T47D (cell line): ENCODE measurements around the gene TGFBR3L.
A peak's percentile ranks its signal among the peaks of the same experiment; 100 is the strongest.

Source experiments
- DNase-seq, 2 experiments: peaks; one replicate each; pipeline versions ENCODE4 v3.0.0 to v3.0.0-alpha.2; 2011 to 2012; ENCODE audit warnings: low read depth in 1 of 2, low spot score in 1 of 2
- JUND ChIP-seq: IDR thresholded peaks from 2 replicates; pipeline ENCODE4 v1.6.1; 2012; ENCODE audit warnings: low read depth
- in situ Hi-C: cut with HindIII; loops from 2 replicates; pipeline ENCODE4 v1.10.0; 2016; ENCODE audit warnings: low sequenced_read_pairs, low pct_unique_long_range_greater_than_20kb

TGFBR3L gene

GRCh38 chr19:7872306-7873204, 42.1 kb upstream of the TGFBR3L start:
- in situ Hi-C loops, result no loop called here
- no peak for DNase-seq
- no peak for TF ChIP-seq JUND

DNA sequence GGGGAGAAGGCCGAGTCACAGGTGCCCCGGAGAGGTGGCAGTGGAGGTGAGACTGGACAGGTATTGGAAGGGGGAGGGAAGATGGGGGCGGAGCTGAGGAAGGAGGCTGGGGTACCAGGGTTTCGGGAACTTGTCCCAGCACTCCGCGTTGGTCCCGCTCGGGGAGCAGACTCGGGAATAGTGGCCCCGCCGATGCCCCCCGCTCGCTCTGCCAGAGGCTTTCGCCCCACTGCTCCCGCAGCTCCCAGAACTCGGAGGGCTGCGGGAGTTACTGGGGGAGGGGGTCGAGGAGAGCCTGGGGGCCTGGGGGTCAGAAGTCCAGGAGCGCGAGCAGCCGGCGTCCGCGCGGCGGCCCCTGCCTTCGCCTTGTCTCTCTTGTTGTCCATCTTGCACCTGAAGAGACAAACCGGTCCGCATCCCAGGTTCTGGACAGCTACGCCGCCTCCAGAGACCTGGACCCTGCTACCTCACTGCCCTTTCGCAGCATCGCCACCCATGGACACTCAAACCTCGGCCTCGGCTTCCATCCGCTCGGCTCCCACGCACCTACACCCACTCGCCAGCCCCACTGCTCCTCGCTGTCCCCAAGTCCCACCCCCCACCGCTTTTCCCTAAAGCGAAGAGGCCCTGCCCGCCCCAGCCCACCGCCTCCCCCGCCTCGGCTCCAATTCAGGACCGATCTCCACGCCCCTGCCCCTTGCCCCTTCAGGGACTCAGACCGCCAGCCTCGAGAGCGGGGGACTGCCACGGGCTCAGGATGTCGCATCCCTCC, 41.1 kb upstream of the TGFBR3L start:
- in situ Hi-C loops, result no loop called here
- no peak for DNase-seq
- no peak for TF ChIP-seq JUND

DNA sequence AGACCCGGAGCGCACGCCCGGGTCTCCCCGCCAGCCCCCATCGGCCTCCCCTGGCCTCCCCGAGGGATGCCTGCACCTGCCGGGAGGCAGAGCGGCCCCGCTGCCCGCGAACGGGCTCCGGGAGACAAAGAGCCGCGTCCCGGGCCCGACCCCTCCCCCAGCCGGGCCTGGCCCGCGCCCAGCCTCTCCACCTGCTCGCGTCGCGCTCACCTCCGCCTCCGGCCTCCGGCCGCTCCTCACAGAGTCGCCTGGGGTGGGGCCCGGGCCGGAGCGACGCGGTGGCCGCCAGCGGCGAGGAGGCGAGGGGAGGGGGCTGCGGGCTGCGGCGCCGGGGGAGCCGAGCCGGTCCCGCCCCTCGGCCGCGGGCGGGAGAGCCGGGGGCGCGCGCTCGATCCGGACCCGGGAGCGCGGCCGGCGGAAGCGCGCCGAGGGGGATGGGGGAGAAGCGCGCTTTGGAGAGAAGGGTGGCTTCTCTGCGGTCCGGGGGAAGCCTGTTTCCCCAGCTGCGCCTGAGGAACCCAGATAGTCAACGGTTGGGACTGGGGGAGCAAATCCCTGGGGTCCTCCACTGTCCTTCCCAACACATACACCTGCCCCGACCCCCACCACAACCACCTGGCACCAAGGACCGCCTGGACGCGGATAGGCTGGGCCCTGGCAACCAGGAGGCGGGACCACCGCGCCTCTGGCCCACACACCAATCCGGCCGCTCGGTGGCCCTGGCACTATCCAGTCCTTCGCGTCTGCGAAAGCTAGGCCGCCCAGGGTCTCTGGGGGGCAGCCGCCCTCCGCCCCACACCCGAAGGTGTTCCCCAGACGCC, 40.3 kb upstream of the TGFBR3L start, which contains the start of gene PRR36:
Gene PRR36 (minus strand): TSS at position 315 of the 821 bp plus-strand sequence. CDS start 701 bp downstream, outside the sequence.
- in situ Hi-C loops, result no loop called here
- DNase-seq, result peak; percentile 71 to 82
- no peak for TF ChIP-seq JUND

DNA sequence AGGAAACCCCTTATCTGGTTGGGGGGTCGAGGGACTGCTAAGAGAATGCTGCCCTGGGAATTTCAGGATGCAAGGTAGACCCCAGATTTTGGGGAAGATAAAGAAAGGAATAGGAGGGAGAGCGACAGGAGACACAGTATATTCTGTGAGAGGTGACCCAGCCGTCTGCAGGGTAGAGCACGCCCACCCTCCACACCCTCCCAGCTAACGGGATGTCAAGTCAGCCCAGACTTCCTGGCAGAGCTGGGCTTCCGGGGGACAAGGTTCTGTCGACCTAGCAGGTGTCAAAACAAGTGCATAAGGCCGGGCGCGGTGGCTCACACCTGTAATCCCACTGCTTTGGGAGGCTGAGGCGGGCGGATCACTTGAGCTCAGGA, 39.7 kb upstream of the TGFBR3L start:
- DNase-seq, result no peak
- no peak for TF ChIP-seq JUND
- in situ Hi-C loops, result no loop called here

DNA sequence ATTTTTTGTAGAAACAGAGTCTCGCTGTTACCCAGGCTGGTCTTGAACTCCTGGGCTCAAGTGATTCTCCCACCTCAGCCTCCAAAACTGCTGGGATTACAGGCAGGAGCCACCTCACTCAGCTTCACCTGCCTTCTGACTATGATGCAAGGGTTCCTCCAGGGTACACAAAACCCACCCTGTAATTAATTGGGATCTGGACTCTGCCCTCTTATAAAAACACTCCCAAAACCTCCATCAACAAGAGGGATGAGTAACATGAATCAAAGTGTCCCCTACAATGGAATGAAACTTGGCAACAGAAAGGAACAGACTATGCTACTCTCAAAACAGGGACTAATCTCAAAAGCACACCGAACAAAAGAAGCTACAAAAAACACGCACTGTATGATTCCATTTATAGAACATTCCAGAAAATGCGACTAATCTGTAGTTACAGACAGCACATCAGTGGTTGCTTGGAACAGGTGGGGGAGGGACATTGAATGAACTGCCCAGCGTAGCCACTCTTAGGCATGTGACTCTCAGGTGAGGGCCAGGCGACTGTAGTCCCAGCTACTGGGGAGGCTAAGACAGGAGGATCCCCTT, 37.3 kb upstream of the TGFBR3L start:
- TF ChIP-seq JUND, result no peak
- DNase-seq, result no peak
- in situ Hi-C loops, result no loop called here

GRCh38 chr19:7879111-7879807, 35.4 kb upstream of the TGFBR3L start:
- no peak for DNase-seq
- in situ Hi-C loops, result no loop called here
- TF ChIP-seq JUND, result no peak

- DNase-seq, result no peak
- in situ Hi-C loops, result no loop called here
- TF ChIP-seq JUND, result no peak
These were observed 34.8 kb upstream of the TGFBR3L start for GRCh38 chr19:7879836-7880235.

GRCh38 chr19:7881910-7882309, 32.7 kb upstream of the TGFBR3L start:
- in situ Hi-C loops, result no loop called here

GRCh38 chr19:7883105-7883504, 31.5 kb upstream of the TGFBR3L start:
- in situ Hi-C loops, result no loop called here
- no peak for TF ChIP-seq JUND
- no peak for DNase-seq

More at GRCh38 chr19:7881910-7882309, 32.7 kb upstream of the TGFBR3L start:
- DNase-seq, result no peak
- no peak for TF ChIP-seq JUND

DNA sequence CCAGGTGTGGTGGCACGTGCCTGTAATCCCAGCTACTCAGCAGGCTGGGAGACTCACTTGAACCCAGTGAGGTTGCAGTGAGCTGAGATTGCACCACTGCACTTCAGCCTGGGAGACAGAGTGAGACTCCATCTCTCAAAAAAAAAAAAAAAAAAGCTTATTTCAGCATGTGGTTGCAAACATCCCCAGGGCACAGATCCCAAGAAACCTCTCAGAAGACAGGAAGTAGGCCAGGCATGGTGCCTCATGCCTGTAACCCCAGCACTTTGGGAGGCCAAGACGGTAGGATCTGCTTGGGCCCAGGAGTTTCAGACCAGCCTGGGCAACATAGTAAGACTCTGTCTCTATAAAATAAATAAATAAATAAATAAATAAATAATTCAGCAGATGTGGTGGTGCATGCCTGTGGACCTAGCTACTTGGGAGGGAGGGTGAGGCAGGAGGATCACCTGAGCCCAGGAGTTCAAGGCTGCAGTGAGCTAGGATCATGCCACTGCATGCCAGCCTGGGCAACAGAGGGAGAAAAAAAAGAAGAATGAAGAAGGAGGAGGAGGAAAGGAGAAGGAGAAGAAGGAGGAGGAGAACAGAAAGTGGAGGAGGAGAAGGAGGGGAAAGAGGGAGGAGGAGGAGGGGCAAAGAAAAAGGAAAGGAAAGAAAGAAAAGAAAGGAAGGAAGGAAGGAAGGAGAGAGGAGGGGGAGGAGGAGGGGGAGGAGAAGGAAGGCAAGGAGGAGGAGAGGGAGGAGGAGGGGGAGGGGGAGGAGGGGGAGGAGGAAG, 30.6 kb upstream of the TGFBR3L start:
- no peak for TF ChIP-seq JUND
- DNase-seq, result no peak
- in situ Hi-C loops, result no loop called here

DNA sequence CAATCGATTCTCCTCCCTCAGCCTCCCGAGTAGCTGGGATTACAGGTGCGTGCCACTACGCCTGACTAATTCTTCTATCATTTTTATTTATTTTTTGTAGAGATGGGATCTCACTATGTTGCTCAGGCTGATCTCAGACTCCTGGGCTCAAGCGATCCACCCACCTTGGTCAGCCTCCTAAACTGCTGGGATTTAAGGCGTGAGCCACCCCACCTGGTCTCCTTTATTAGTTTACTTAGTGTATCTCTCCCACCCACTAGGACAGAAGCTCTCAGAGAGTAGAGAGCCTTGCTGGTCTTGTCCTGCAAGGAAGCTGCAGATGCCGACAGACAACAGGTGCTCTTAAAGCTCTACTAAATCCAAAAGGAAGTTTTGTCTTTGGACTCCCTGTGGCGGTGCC, 28.8 kb upstream of the TGFBR3L start:
- DNase-seq, result no peak
- in situ Hi-C loops, result no loop called here
- no peak for TF ChIP-seq JUND
